Hematopoietic multipotent progenitor cell (in vitro differentiated cells): ENCODE data around the gene GPR157. TPM values are rescaled to one million over a fixed set of nuclear protein-coding genes. Genes with fewer than 3 reads are reported as not detected.
A peak's percentile ranks its signal among the peaks of the same experiment; 100 is the strongest.

Experiments
- DNase-seq, 3 donors: peaks; one replicate each; pipeline ENCODE4 v3.0.0-alpha.2; 2011 to 2015; ENCODE audit warnings: low read depth in 2 of 3, low spot score in 2 of 3
- small RNA-seq: library from RNA; depleted of rRNA; stranded (forward); fragments of <200 nt; gene quantifications from one replicate; pipeline ENCODE3, GENCODE V24; 2012
- total RNA-seq: library from RNA; depleted of rRNA; stranded (reverse); fragments of >200 nt; gene quantifications from one replicate; pipeline ENCODE4 v1.2.3, GENCODE V29; 2012

Gene GPR157
- total RNA-seq, 1 donor = 3.2 TPM

- peak in 1 of 3 donors; percentile 34 for DNase-seq
Observed at GRCh38 chr1:9066945-9067807, 61.7 kb downstream of the GPR157 start.

- no peak for DNase-seq
Observed at GRCh38 chr1:9065213-9065751, 63.6 kb downstream of the GPR157 start.

GRCh38 chr1:9062846-9063245 is 66.1 kb downstream of the GPR157 start:
- no peak for DNase-seq

GRCh38 chr1:9062021-9062471 is 66.9 kb downstream of the GPR157 start:
- DNase-seq = no peak

GRCh38 chr1:9061252-9061960 is 67.5 kb downstream of the GPR157 start:
- no peak for DNase-seq

GRCh38 chr1:9059891-9060744 is 68.8 kb downstream of the GPR157 start:
- peak in 1 of 3 donors; percentile 28 for DNase-seq

- DNase-seq = no peak
Observed at GRCh38 chr1:9058465-9058864, 70.4 kb downstream of the GPR157 start.

GRCh38 chr1:9057851-9058250 is 71.1 kb downstream of the GPR157 start:
- DNase-seq = no peak

- no peak for DNase-seq
Observed at GRCh38 chr1:9052272-9053049, 76.4 kb downstream of the GPR157 start.

GRCh38 chr1:9051379-9051778 is 77.5 kb downstream of the GPR157 start:
- no peak for DNase-seq

- no peak for DNase-seq
Observed at GRCh38 chr1:9050803-9051202, 78.1 kb downstream of the GPR157 start.

Small RNAs within 50 kb of the gene (small RNA-seq; reads per million reads assigned to genes)
- not detected for gene RF00424

Other genes with a start within 250 kb of the GPR157 start
- not detected for gene CA6, start 183.2 kb downstream of the GPR157 start, total RNA-seq
- gene SLC2A7, start 102.7 kb downstream of the GPR157 start, total RNA-seq = not detected
- 63.8 TPM for gene SLC2A5, start 59.5 kb downstream of the GPR157 start, total RNA-seq
- gene H6PD, start 105.7 kb upstream of the GPR157 start, total RNA-seq = 22.9 TPM
- gene SPSB1, start 163.8 kb upstream of the GPR157 start, total RNA-seq = 1.6 TPM